ENCODE measurements around the gene ZNF665. TPM values are rescaled to one million over a fixed set of nuclear protein-coding genes. Genes with fewer than 3 reads are reported as not detected.
A peak's percentile ranks its signal among the peaks of the same experiment; 100 is the strongest.

Gene ZNF665
- total and polyA plus RNA-seq, 10 of the 15 experiments (the other 5 are each of a cell fraction or from before 2014, with no cell fraction given), result 0.20 to 3.0 (median 1.4) TPM

- Histone ChIP-seq H2AFZ (ENCODE audit: control insufficient read depth, low read depth, low read length) (no peak overlapping the region), H3K4me2 (ENCODE audit: control insufficient read depth, insufficient read depth) (no peak overlapping the region), H3K4me3 (no peak overlapping the region), H3K36me3 (ENCODE audit: control insufficient read depth in 2 of 2, insufficient read depth in 2 of 2, low read length in 1 of 2) (no peaks in the 10 kb centered on the region), H3K4me1 (ENCODE audit: control insufficient read depth, insufficient read depth, low read length) (no peaks in the 10 kb centered on the region), H3K9me3 (replicated peaks; ENCODE audit: control insufficient read depth, insufficient read depth, low read length) (peaks cover 13% of the 10 kb centered on the region), H3K79me2 (ENCODE audit: control insufficient read depth, insufficient read depth, low read length) (no peaks in the 10 kb centered on the region), H4K20me1 (ENCODE audit: control insufficient read depth, insufficient read depth) (no peaks in the 10 kb centered on the region), H3K27me3 (replicated peaks in 1 of 2; ENCODE audit: control insufficient read depth in 2 of 2, insufficient read depth in 2 of 2, low read length in 1 of 2) (no peaks in the 10 kb centered on the region), H3K27ac (ENCODE audit: control insufficient read depth, insufficient read depth) (no peak overlapping the region), H3K9ac (ENCODE audit: control insufficient read depth, insufficient read depth, low read length) (no peak overlapping the region)
- FAIRE-seq, result no peak
- intact Hi-C loops (cut with micrococcal nuclease; ENCODE audit: unreplicated experiment), result no loop called here
- no peak for DNase-seq (ENCODE audit: low read depth, low spot score)
- ChIA-PET SMC1A (ENCODE audit: uncharacterized antibody, unreplicated experiment) (no interaction called here), POLR2A (no interaction called here), CTCF (no interaction called here), RAD21 (ENCODE audit: unreplicated experiment) (no interaction called here)
- no TSS peak for BruUV-seq (replicated peaks)
- in situ Hi-C loops (cut with MboI), result no loop called here
- WGBS (ENCODE audit: insufficient coverage, insufficient replicate concordance, low lambda C conversion rate, missing lambda C conversion rate), result 65% methylated on average over 3 of the region's 3 CpGs
- no peak for ATAC-seq
- TF ChIP-seq MEF2B (IDR thresholded peaks at IDR 0.05; ENCODE audit: partially characterized antibody, poor library complexity, severe bottlenecking), result no peak
- no peak for TF ChIP-seq CHD4 (IDR thresholded peaks at IDR 0.05)
- TF ChIP-seq PAX5 (IDR thresholded peaks at IDR 0.05; ENCODE audit: borderline replicate concordance, low read depth, low read length), result peak; percentile 29; the same call in 1 of the 2 replicates
- TF ChIP-seq WRNIP1 (IDR thresholded peaks at IDR 0.05; ENCODE audit: borderline replicate concordance, low read depth, low read length), result no peak
Observed at GRCh38 chr19:53161123-53161522, 32.0 kb downstream of the ZNF665 start.

DNA sequence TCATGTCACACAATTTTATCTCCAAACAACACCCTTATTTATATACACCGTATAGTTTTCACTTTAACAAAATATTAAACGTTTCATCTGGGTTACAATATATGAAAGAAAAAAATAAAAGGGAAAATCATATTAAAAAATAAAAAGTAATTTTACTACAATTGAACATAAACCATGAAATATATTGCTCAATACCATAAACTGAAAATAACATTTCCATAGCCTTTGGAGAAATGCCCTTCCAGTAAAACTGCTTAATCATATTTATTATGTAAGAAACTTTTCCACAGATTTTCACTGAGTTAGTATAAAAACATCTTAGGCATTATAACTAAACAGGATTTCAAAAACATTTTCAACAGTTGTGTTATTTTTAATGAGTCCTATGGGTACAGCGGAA is 32.8 kb downstream of the ZNF665 start:
- no TSS peak for BruUV-seq (replicated peaks)
- in situ Hi-C loops (cut with MboI) (no loop called here), intact Hi-C loops (cut with micrococcal nuclease; ENCODE audit: unreplicated experiment) (no loop called here)
- Histone ChIP-seq H2AFZ (ENCODE audit: control insufficient read depth, low read depth, low read length) (no peak overlapping the region), H3K27me3 (replicated peaks in 1 of 2; ENCODE audit: control insufficient read depth in 2 of 2, insufficient read depth in 2 of 2, low read length in 1 of 2) (no peaks in the 10 kb centered on the region), H3K4me3 (no peak overlapping the region), H3K4me2 (ENCODE audit: control insufficient read depth, insufficient read depth) (no peak overlapping the region), H3K79me2 (ENCODE audit: control insufficient read depth, insufficient read depth, low read length) (no peaks in the 10 kb centered on the region), H4K20me1 (ENCODE audit: control insufficient read depth, insufficient read depth) (no peaks in the 10 kb centered on the region), H3K4me1 (ENCODE audit: control insufficient read depth, insufficient read depth, low read length) (no peaks in the 10 kb centered on the region), H3K9ac (ENCODE audit: control insufficient read depth, insufficient read depth, low read length) (no peak overlapping the region), H3K27ac (ENCODE audit: control insufficient read depth, insufficient read depth) (no peak overlapping the region), H3K9me3 (replicated peaks; ENCODE audit: control insufficient read depth, insufficient read depth, low read length) (peaks cover 14% of the 10 kb centered on the region), H3K36me3 (ENCODE audit: control insufficient read depth in 2 of 2, insufficient read depth in 2 of 2, low read length in 1 of 2) (no peaks in the 10 kb centered on the region)
- ChIA-PET SMC1A (ENCODE audit: uncharacterized antibody, unreplicated experiment) (no interaction called here), RAD21 (ENCODE audit: unreplicated experiment) (no interaction called here), CTCF (no interaction called here), POLR2A (no interaction called here)
- ATAC-seq, result no peak
- FAIRE-seq, result no peak
- WGBS (ENCODE audit: insufficient coverage, insufficient replicate concordance, low lambda C conversion rate, missing lambda C conversion rate), result 89% methylated on average over 3 of the region's 3 CpGs
- no peak for DNase-seq (ENCODE audit: low read depth, low spot score)
- no peak for TF ChIP-seq GATAD2B (conservative IDR thresholded peaks at IDR 0.05; ENCODE audit: low read depth)
- TF ChIP-seq RELA (IDR thresholded peaks at IDR 0.05; ENCODE audit: borderline replicate concordance, partially characterized antibody), result no peak
- no peak for TF ChIP-seq NFIC (IDR thresholded peaks at IDR 0.05; ENCODE audit: low read depth, low read length)
- no peak for TF ChIP-seq BCL11A (IDR thresholded peaks at IDR 0.05; ENCODE audit: low read depth, low read length)
- TF ChIP-seq FOXM1 (IDR thresholded peaks at IDR 0.05; ENCODE audit: low read depth, low read length), result no peak
- no peak for TF ChIP-seq IKZF2 (IDR thresholded peaks at IDR 0.05)
- no peak for TF ChIP-seq NR2C1 (IDR thresholded peaks at IDR 0.05)
- TF ChIP-seq, protein P1, sequence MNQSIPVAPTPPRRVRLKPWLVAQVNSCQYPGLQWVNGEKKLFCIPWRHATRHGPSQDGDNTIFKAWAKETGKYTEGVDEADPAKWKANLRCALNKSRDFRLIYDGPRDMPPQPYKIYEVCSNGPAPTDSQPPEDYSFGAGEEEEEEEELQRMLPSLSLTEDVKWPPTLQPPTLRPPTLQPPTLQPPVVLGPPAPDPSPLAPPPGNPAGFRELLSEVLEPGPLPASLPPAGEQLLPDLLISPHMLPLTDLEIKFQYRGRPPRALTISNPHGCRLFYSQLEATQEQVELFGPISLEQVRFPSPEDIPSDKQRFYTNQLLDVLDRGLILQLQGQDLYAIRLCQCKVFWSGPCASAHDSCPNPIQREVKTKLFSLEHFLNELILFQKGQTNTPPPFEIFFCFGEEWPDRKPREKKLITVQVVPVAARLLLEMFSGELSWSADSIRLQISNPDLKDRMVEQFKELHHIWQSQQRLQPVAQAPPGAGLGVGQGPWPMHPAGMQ (IDR thresholded peaks at IDR 0.05; ENCODE audit: borderline replicate concordance), result no peak
- TF ChIP-seq ETV6 (conservative IDR thresholded peaks at IDR 0.05 in 1 of 2, IDR thresholded peaks at IDR 0.05 in 1 of 2; ENCODE audit: borderline replicate concordance in 1 of 2, low read depth in 1 of 2), result no peak
- no peak for TF ChIP-seq NR2F1 (conservative IDR thresholded peaks at IDR 0.05)
- TF ChIP-seq ZBTB11 (CRISPR knock-in tag; IDR thresholded peaks at IDR 0.05), result no peak

All from GM12878 (cell line).